GM19463 (cell line): ENCODE results near the gene TBKBP1.
"Not testable (repeated sequence)": the region's sequence is repeated elsewhere in the genome, so short reads cannot be mapped to it uniquely, and the experiment has no call there.

Experiments
- ATAC-seq: cut with Tn5 transposase; IDR thresholded peaks from one replicate; pipeline ENCODE4 v1.9.1; 2021; ENCODE audit warnings: mild to moderate bottlenecking, moderate library complexity; ENCODE audit not compliant: unreplicated experiment

Gene TBKBP1

DNA sequence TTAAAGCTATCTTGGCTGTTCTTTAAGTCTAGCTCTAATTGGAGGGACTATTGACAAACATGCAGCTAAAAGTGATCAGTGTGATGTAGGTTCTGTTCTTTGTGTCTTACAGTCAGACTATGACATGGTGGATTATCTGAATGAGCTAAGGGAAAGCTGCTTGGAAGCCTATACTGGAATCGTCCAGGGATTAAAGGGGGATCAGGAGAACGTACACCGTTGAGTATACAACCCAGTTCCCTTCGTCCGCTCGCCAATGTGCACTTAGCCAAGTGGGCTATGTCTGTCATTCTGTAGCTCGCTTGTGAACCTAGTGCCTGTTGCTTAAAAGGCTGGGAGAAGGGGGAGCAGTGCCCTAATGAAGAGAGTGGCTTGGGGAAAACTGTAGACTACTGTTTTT is 15.8 kb upstream of the TBKBP1 start:
- ATAC-seq, result no peak

DNA sequence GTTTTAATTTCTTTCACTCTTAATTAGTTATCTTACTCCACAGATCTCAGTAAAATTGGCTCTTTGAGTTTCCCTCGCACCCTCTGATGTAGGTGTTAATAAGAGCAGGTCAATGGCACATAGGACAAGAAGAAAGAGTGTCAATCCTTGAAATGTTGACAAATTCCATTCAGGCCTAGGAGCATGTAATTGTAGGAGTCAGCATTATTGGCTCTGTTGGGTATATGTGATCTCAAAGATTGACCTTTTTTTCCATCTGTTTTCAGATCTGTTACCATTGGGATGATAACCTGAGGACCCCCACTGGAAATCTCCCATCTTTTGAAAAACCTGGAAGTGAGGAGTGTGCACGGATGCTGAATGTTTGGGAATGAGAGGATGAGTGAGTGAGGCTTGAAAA is 11.8 kb upstream of the TBKBP1 start:
- no peak for ATAC-seq

DNA sequence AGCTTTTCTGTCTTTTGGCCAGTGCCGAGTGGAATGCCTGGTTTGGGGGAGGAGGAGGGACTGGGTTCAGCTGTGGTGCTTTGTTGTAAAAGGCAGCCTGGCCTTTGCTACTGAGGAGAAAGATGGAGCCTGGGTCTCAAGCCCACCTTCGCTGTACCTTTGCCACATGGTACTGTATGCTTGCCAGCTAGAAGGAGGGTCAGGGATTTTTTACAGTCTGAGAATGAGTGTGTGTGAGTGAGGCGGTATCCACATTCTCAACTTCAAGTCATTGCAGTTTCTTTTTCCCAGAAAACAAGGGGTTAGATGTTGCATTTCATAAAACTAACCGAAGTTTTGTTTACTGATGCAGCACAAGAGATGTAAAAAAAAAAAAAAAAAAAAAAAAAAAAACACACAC is 11.2 kb upstream of the TBKBP1 start:
- ATAC-seq, result not testable (repeated sequence)

DNA sequence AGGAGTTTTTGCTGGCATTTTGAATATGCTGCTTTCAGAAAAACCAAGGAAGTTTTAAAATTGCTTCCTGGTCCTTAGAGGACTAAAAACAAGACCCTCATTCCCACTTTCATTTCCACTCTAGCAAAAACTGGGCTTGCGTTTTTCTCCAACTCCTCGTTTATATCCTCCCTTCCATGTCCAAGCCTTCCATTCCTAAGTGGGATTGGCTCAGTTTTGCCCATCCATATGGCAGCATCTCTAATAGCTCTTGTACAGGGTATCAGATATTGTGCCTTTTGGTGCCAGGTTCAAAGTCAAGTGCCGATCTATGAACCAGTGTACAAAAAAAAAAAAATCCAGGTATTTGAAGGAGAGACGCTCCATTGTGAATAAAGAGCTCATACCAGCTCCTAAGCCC is 9.9 kb upstream of the TBKBP1 start:
- ATAC-seq, result no peak

DNA sequence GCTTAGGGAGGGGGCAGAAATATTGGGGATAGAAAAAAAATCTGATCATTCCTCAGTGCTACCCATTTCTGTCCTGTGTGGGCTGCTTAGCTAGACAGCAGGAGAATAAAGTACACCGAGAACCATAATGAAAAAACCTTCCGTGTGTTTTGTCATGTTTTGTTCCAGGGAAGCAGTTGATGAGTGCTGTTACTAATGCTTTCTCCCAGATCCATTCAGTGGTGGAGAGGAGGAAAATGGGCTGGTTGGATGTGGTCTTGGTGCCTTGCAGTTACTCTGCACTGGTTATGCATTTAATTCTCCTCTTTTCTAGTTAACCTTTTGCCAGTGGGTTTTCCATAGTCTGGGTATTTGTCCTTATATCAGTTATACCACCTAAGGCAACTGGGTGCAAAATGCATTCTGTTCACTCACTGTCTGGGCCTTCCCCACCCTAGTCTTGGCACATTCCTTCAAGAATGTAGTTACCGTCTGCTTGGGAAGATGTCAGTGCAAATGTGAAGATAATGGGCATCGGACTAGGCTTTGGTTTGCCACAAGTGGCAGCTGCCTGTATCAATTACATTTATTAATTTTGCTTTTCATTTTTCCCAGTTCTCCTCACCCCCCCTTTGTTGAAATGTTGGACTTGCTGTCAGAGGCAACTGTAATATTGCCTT is 9.3 kb upstream of the TBKBP1 start:
- ATAC-seq, result no peak

DNA sequence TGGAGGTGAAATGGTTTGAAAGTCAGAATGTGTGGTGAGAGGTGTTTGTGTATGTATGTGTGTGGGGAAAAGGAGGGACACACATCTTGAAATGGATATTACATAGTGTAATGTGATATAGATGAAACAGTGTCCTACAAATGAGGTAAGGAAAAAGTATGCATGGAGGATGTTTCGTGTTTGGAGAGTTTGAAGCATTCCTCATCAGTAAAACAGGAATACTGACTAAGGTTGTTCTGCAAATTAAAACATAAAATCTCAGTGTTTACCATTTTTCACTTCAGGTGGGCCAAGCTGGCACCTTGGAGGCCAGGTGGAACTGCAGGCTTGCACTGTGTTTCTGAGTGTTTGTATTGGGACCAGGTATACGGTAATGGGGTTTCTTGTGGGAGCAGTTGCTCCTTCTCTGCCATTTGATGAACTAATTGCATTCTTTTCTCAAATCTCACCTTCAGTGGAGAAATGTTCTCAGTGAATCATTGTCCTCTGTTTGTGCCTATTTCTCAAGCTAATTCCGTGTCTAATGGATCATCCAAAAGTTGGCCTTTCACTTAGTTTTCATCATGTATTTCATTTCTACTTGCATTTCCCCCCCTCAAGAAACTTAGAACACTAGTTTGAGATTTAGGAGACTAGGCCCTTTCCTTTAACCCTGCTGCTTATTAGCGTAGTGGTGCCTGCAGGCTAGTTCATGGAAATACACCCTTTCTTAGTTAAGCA is 8.2 kb upstream of the TBKBP1 start:
- ATAC-seq, result no peak

DNA sequence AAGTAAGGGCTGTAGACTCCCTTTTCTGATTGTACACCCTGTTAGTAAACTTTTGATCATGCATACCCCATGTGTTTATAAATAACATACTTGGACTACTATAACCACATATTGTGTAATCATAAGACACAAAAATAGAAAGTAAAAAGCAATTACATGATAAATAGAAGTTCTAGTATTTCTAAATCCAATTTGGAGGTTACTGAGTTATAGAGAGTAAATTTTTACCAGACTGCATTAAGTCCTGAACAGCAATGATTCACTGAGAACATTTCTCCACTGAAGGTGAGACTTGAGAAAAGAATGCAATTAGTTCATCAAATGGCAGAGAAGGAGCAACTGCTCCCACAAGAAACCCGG is 7.7 kb upstream of the TBKBP1 start:
- no peak for ATAC-seq

DNA sequence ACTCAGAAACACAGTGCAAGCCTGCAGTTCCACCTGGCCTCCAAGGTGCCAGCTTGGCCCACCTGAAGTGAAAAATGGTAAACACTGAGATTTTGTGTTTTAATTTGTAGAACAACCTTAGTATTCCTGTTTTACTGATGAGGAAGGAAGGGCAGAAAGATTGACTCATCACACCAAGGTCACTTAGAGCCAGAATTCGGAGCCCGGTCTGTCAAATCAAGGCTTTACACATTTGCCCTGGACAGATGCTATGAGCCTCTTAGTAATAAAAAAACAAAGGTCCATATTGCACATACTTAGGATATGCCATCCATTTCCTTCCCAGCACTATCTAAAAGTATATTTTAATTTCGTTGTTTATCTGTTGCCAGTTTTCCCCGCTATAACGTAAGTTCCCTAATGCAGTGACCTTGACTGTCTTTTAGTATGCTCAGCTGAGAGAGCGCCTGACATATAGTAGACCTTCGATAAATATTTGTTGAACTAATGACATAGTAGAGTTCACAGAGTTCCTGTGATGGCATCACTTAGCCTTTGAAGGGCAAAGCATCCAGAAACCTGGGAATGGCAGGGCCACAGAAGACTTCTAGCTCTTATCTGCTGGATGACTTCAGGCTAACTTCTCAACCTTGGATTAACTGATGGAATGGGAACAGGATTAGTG is 7.2 kb upstream of the TBKBP1 start:
- ATAC-seq, result no peak

DNA sequence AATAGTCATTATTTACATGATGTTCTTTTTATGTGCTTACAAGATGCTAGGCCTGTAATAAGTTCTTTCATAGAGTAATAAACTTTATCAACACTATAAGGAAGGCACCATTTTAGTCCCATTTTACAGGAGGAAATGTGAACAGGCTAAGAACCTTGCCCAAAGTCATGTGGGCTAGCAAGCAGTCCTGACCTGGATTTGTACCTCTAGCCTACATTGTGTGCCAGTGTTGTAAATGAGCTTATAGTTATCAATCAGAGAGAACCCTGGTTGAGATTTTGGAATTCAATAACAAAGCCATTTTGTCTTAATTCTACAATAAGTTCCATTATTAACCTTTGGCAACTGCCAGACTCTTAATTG is 6.7 kb upstream of the TBKBP1 start:
- no peak for ATAC-seq

DNA sequence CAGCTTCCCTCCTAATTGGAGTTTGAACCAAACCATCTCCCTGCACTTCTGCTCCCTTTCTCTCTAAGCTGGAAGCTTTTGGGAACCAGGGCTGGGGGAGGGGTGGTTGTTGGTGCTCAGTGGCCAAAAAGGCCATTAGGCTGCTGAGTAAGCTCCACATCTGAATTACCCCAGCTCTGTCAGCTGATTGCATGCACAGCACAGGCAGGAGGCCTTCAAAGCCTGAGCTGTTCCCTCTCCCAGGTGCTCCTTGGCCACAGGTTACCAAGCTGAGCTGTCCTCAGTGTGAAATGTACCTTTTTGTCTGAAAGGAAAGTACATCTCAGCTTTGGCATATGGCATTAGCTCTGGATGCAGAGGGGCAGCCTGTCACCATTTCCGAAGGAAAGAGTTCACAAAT is 6.2 kb upstream of the TBKBP1 start:
- ATAC-seq, result no peak

DNA sequence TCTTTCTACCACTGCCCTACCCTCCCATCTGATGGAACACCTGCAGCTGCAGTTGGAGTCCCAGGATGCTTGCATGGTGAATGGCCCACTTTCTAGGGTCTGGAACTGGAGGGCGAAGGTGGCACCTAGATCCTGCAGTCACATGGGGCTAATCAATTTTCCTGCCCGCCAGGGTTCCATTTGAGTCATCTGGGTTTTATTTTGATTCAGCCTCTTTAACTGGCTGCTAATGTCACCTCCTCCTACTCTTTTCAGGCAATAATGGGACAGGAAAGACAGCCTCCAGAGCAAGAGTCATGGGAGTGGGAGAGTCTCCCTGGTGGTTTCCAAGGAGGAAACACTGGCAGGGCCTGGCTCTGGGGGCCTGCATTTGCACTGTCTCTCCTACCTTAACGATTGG is 3.8 kb upstream of the TBKBP1 start:
- ATAC-seq, result no peak

DNA sequence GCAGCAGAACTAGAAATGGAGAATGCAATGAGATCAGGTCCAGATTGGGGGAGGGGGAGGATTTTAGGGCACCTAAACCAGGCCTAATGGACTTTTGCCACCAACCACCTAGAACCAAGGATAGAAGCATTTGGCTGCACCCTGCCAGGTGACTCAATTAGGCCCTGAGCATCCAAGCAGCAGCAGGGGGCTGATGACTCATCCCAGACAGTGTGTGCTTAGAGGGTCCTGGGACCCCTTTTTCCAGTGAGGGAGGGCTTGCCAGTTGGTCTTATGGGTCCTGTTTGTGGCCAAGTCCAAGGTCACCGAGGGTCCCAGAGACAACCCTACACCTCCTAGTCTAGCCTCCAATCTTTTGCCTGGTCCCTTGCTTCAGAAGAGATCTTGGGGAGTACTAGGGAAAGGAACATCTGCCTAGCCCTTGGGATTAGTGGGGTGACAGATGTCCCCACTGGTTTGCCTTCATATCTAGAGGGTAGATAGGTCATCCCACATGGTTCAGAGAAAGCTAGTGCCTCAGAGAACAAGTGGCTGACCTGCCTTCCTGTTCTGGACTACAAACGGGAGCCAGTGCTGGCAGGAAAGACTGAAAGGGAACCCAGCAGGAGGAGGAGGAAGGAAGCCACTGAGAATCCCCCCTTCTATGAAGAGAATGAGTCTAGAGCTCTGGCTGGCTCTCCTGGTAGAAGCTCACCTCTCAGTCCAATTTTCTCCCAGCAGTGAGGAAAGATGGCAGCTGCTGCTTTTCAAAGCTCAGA is 1.6 kb upstream of the TBKBP1 start:
- ATAC-seq, result no peak

DNA sequence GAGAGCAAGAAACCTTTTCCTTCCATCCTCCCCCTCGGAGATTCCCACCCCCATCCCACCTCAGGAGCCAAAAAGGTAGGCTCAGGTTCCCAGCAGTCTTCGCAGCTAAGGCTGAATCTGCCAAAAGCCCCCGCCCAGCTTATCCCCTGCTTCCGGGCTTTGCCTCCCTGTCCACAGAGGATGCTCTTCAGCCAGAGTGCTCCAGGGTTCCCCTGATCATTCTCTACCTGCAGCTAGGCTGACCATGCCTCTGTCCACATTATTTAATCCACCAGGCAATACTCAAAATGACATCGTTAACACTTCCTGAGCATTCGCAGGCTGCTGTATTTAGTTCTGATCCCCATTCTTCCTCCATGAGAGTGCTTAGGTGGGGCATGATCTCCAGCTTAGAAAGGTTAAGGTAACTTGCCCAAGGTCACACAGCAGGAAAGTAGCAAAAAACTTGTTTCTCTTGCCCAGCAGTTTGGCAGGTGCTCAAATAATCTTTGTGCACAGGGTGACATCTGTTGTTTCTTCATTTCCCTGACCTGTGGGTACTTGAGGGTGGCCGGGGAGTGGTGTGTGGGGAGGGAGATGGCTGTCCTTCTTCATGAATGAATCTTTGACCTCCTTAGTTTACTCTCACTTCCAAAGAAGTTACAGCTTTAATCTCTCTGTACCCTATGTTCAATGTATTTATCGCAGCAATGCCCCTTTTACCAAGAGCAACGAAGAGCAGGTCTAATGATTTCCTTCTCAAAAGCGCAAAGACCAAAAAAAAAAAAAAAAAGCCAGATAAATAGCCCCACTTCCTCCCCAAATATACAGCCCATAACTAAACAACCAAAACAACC is 848 bp upstream of the TBKBP1 start:
- no peak for ATAC-seq

DNA sequence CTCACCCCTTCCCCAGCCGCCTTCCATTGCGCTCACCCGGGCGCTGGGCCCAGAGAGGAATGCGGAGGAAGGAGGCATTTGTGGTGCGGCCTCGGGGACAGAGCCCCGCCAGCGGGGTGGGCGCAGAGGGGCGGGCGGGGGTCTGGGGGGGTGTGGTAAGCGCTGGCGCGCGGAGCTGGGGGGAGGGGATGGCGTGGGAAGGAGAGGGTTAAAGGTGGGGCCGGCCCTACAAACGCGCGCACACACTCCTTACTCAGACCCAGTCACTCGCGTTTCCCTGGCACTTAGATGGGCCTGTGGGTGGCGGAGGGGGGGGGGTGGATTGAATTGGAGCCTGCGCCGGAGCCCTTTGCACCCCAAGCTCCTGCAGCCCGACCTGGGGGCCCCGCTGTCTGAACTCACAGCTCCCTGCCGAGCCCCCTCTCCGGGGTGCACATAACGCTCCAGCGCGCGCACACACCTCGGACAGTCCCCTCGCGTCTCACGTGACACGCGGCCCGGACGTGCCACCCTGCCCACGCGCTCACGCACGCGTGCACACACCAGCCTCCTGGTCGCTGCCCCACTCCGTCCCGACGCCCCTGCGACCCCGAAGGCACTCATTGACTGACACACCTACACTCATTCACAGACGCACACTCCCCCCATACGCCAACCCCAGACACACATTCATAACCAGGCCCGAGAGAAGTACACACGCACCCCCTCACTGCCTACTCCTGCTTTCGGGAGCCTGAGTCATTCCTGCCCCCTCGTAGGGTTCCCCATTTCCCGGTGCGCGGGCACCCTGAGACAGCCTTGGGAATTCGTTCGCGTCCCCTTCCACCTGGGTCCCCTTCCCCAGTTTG is 844 bp downstream of the TBKBP1 start:
- ATAC-seq, result no peak

DNA sequence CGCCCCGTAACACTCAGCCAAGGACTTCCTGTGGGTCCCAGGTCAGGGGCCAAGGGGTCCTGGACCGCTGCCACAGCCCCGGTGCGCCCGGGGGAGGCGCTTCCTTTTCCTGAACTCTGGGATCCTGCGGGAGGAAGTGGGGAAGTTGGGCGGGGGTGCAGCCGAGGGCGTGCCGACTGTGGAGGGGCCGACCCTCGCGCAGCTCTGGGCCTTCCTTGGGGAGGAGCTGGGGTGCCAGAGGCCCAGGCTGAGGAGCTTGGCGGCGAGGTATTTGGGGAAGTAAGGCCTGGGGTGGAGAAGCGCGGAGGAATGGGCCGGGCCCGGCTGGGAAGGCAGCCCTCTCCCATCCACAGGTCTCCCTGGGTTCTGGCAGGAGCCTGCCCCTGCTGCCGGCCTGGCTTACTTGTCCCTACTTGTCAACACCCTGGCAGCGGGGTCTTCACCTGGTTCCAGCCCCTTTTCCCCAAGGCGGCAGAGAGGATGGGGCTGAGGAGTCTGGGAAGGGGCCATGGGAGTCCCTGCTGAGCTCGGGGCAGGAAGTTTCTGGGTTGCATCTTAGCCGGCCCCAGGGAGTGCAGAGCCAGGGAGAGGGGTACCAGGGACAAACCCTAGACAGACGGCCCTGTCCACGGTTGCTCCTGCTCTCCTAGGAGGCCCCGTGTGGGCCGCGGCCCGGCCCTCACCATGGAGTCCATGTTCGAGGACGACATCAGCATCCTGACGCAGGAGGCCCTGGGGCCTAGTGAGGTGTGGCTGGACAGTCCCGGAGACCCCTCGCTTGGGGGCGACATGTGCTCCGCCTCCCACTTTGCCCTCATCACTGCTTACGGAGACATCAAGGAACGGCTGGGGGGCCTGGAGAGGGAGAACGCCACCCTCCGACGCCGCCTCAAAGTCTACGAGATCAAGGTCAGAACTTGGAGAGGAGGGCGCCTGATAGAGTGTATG is 1.7 kb downstream of the TBKBP1 start:
- no peak for ATAC-seq

DNA sequence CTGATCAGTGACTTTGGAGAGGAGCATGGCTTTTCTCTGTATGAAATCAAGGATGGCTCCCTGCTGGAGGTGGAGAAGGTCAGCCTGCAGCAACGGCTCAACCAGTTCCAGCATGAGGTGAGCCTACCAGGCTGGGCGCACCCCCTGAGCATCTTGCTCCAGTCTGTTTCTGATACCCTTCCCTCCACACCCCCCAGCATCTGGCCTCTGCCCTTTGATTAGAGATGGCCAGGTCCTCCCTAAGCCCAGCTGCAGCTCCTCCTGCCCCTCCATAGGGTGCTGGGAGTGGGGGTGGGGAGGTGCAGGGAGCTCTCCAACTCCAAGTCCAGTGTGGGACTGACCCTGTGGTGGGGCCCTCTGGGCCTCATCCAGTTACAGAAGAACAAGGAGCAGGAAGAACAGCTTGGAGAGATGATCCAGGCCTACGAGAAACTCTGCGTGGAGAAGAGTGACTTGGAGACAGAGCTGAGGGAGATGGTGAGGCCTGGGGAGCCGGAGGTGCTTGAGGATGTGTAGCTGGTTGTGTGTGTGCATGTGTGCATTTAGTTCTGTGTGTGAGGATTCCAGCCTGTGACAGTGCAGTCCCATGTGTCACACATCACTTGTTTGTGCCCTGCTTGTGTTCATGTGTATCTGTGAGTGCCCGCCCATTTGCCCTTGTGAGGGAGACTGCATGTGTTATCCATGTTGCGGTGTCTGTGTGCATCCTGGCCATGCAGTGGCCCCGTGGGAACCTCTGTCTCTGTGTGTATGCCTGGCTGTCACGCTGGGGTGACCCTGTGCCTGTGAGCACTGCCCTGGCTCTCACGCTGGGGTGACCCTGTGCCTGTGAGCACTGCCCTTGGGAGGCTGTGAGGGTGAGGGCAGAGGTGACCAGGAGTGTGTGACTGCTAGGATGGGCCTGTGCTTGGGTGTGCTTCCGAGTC is 3.0 kb downstream of the TBKBP1 start:
- ATAC-seq, result no peak

DNA sequence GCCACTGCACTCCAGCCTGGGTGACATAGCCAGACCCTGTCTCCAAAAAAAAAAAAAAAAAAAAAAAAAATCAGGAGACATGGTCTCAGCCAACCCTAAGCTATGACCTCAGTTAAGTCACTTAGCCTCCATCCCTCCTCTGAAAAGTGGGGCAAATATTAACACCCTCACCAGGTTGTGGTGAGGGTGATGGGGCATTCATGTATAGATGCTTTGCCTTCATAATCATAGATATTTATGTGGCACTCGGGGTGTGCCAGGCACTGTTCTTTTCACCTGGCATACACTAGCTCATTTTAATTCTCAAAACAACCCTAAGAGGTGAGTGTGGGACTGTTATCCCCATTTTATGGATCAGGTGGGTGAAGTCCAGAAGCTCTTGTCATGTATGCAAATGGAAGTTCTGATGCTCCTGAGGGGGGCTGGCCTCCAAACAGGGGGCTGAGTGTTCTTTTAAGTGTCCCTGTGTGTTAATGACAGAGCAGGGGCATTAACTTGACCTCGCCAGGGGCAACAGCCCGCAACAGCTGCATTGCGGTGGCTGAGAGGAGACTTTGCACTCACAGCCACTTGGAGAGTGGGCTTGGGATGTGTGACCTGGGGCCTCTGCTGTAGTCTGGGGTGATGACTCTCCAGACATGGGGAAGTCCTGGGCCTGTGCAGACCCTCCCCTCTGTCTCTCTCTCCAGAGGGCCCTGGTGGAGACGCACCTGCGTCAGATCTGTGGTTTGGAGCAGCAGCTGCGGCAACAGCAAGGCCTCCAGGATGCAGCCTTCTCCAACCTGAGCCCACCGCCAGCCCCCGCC is 4.1 kb downstream of the TBKBP1 start:
- no peak for ATAC-seq
